GM19043 (cell line): ENCODE measurements around the gene ABHD10.

Experiments used
- ATAC-seq: cut with Tn5 transposase; IDR thresholded peaks from one replicate; pipeline ENCODE4 v1.9.1; 2021; ENCODE audit warnings: low read depth; ENCODE audit not compliant: unreplicated experiment

Gene ABHD10

DNA sequence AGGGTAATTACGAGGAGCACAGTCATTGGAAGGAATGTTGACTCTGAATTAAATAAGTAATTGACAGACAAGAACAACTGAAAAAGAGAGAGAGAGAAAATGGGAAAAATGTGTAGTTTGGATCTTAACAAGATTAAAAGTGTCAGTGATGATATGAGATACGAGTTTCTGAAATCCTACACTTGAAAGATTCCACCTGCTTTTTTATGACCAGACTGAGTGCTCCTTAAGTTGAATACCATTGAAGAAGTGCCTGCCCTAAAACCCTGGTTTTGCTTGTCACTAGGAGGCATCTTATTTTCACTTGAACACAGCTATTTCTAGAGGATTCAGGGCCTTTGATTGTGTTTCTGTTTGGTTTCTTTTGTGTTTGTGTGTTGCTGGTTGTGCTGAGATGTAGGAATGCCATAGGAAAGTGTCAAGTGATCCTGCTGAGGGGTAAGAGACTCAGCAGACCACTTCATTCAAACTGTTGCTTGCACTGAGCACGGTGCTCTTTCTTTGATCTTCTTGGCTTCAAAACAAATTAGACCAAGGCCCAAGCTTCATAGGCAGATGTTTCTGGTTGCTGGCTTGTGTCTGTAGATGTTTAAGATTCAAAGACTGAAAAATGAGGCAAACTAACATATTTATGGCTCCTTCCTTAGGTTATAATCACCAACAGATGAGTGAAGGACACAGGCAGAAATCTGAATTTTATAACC lies 17.2 kb upstream of the ABHD10 start:
- no peak for ATAC-seq

DNA sequence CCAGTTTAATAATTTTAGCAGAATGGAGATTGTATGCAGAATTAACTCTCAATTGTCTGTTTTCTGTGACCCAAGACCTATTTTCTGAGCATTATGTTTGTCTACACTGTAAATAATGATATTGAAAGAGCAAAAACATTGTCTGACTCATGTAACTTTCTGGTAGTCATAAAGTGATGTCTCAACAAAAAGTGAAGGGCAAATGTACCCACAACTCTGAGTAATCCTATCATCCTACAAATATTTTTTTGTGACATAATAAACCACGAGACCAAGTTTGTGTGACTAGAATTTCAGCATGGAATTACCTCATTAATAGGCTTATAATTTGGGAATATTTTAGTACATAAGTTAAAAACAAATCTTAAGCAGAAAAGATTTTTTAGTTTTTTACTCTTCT lies 15.4 kb upstream of the ABHD10 start:
- no peak for ATAC-seq

DNA sequence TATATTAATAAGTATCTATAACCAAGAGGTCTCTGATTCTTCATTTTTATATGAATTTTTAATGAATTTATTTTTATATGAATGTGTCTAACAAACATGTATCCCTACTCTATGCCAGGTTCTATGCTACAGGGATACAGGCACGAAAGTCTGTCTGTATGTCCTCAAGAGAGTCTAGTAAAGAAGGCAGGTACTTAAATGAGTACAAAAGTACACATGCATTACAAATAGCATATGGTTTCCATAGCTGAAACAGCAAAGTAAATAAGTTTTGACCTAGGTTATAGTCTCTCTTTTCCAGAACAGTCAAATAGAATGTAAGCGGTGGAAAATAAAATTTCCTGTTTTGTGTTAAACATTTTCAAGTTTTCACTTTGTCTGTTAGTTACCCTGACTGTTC lies 13.3 kb upstream of the ABHD10 start:
- no peak for ATAC-seq

DNA sequence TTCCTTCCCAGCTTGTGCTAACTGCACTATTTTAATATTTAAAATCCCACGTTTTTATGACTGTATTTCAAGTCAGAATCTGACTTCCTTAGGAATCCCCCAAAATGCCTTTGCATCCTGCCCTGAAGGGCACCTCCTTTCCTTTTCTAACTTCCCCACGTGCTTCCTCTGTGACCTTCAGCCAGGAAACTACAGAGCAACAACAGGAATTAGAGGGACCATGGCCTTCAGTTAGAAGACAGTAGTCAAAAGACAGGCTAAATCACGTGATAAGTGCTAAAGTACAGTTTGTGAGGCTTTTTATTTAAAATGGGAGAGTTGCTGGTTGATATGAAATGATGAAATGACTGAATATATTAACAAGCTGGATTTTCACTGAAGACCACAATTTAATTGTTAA lies 11.8 kb upstream of the ABHD10 start:
- ATAC-seq: no peak

DNA sequence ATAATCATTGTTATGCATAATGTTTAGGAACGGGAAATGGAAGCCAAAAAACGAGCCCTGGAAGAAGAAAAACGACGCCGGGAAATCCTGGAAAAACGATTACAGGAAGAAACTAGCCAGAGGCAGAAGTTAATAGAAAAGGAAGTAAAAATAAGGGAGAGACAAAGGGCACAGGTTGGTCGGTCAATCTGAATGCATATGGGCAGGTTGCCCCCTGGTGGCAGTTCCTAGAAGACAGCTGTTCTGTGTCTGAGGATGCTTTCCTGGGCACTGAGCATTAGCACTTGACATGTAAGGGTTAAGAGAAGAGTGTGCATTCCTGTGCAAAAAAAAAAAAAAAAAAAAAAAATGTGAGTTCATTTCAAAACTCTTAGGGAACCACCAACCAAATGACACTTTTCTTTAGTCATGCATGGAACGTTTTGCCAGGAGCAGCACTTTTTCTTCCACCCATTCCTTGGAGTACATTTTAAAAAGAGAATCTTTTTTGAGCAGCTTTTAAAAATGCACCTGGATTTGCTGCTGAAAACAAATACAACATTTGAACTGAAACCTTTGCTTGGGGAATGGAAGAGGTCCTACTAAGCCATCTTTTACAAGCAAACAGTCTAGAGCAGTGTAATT lies 11.1 kb upstream of the ABHD10 start:
- ATAC-seq: peak; percentile 90

DNA sequence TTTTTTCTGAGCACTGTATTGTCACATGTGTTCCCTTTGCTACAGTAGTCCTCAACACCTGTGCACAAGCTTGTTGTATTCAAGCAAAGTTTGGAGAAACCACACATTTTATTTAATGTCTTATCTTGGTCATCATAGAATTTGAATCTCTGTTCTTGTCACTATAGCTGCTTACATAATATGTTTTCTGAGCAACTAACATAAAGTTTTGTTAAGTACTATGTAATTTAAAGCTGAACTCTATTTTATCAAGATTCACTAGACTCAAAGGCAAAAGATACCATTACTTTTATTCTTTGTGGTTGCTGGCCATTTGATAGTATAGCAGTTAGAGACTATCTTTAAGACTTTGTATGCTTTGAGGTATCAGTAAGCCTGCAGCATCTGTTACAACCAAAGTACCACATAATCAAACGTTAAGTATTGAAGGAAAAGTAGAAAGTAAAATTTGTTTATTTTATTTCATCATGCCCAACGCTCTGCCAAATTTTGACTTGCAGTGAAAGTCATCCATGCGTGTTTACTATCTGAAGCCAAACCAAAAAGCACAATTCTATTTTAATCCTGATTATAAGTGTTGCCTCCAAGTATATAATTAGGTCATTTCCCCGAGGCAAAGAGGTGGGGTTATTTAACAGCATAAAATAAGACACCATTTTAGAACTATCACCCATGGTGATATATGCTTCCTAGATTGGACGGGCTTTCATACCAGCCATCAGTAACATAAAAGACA lies 10.3 kb upstream of the ABHD10 start:
- no peak for ATAC-seq

DNA sequence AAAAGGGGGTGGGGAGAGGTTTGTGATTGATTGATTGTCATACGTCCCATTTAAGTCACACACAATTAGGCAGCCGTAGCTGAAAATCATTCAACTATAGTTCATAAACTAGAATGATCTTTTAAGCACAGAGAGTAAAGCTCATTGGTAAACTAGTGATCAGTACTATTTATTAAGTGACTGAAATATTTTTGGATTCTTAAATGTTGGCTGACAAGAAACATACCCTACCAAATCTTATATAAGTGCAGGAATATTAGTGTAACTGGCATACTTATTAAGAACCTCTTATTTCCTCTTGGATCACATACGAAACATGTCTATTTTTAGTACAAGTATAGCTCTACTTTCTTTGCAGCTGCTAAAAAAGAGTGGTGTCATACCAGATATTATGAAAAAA lies 8.4 kb upstream of the ABHD10 start:
- no peak for ATAC-seq

DNA sequence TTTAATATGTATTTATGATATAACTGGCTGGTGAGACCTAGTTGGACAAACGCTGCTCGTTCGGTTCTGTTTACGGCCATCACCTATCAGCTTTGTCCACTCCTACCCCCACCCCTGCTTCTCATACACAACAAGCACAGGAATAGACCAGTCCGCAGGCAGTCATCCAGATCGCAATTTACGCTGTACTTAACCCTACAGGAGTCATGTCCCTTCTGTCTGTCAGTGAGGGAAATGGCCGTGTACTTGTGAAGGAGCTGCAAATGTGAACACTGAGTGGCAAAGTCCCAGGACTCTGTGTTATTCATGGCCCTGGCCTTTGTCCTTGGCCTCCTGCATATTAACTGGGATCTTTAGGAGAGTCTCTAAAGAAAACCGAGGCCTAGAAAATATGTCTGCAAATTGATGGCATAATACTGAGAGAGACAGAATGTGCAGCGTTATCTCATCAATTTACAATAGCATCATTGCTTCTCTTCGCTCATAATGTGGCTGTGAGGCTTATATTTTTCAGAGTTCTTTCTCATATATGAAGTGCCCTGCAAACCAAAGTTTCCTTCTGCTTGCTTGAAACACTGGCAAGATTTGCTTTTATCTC lies 7.2 kb upstream of the ABHD10 start:
- ATAC-seq: no peak

DNA sequence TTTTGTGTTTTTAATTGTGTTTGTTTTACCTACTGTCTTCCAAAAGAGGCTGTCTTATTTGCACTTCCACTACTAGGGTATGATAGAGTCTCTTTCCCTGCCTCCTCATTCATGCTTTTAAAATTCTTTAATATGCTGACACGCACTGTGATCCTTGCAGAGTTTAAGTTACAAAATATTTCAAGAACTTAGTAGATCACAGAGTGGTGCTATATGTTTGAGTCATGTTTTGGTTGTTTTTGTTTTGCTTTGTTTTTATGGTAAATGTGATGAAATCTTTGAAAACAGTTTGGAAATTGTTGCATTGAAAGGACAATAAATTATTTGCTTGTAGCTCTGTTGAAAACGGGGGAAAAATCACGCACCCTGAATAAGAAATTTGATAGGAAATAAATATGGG lies 5.9 kb upstream of the ABHD10 start:
- ATAC-seq: no peak

DNA sequence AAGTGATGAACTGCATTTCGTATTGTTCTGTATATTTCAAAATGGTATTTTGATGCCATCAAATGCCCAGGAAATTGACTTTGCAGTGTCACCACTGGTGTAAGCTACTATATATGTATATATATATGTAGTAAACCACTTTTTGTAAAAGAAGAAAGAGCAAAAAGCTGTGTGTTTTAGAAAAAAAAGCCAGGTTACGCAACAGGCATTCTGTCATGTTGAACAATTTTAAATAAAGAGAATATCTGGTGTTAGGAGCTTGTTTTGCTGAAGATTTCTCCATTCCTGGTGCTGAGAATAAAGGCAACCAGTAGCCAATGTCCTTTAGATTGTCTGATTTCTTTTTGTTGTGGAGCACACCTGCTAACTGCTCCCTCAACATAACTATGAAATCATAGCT lies 3.7 kb upstream of the ABHD10 start:
- ATAC-seq: no peak

DNA sequence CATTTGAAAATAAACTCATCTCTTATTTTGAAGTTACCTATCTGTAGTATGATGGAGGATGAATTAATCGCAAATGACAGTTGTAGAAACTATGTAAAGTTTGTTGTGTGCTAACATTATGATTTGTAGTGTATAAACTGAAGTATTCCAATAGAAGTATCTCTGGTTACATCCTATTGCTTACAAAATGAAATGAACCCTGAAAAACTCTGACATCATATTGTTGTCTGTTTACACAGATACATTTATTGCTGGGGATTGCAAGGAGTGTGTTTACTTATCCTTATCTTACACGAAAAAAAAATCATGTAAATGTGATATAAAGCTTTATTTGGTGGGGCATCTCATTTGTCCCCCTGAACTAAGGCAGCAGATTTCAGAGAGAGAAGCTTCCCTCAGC lies 2.6 kb upstream of the ABHD10 start:
- no peak for ATAC-seq

DNA sequence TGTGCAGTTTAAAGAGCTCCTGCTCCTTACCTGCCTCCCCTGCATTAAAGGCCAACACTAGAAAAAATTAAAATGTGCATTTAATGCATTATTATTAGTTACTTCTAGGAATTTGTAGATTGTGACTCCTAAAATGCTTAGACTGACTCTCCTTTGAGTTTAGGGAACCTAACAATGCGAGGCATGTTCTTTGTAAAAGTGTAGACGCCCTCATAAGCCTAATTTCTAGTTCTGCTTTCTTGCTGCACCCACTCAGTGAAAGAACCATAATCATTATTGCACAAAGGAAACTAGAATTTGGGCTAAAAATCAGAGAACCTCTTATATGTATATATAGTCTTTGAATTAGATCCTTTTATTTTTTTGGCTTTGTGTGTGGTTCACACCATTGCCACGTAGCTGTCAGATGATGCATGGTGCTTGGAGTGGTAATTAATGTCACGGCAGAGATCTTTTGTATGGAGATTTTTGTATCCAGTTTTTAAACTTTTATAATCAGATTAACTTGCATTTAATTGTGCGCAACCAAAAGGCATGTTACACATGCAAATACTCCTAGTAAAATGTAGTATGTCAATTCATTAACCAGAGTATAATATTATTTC lies 710 bp downstream of the ABHD10 start:
- ATAC-seq: peak; percentile 36

DNA sequence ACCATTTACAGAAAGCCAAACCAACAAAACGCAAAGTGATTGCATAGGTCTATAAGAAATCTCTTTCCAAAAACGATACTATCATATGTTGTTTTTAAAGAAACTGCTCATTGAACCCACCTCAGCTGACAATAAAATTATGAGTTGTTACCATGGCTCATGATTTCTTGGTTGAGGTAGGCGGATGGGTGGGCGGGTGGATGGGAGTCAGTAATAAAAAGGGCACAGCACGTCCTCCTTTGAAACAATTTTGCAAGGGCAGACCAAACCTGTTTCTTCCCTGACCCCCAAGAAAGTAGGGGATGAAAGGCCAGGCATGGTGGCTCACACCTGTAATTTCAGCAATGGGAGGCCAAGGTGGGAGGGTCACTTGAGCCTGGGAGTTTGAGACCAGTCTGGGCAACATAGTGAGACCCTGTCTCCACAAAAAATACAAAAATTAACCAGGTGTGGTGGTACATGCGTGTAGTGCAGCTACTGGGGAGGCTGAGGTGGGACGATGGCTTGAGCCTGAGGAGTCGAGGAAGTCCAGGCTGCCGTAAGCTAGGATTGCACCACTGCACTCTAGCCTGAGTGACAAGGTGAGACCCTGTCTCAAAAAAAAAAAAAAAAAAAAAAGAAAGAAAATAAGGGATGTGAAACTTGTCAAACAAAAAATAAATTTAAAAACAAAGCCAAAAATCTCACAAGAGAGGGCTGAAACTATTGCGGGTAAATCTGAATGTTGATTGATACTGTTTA lies 2.1 kb downstream of the ABHD10 start:
- ATAC-seq: no peak

DNA sequence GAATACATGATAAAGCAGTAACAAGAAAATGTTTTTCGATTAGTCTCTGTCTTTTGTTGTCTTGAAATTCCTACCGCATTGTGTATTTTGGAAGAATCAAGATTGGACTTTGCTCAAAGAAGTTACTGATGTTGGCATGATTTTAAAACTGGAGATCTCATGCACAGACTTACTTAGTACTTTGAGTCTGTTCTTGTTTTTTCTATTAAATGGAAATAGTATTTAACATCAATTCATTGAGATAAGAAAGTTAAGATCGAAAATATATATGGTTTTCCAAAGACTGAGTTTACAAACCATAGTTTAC lies 2.6 kb downstream of the ABHD10 start:
- ATAC-seq: no peak

DNA sequence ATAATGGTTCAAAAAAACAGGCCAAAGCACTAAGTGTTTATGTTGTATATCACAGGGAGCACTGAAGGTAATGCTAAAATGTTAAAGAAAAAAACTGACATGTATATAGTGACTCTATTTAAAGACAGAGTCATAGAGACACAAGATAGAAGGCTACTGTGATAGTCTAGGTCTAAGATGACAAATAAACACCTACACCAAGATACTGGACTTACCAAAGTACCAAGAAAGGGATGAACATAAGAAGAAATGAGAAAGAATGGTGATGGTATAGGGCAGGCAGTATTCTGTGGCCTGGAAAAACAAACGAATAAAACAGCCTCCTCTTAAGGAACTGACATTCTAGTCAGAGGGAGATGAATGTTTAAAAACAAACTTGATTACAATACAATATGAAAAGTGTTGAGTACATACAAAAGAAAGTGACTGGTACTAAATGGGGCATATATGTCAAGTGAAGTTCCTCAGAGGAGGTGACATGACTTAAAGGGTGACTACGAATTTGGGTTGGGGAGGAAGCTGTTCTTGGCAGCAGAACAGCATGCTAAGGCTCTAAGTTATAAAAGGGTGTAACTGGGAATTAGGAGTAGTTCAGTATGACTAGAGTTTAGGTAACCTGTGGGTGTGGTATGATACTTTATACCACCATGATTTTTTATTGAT lies 5.9 kb downstream of the ABHD10 start:
- ATAC-seq: no peak

DNA sequence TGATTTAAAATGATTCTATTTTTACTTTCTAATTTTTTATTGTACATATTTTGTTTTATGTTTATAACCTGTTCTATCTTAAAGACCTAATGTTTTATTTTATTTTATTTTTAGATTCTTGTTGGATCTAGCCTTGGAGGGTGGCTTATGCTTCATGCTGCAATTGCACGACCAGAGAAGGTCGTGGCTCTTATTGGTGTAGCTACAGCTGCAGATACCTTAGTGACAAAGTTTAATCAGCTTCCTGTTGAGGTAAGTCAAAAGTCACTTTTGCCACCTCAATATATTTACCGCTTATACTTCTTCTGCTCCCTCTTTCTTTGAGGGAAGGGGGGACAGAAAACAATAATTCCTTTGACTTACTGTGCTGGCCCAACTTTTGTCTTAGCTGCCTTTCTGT lies 8.0 kb downstream of the ABHD10 start:
- ATAC-seq: no peak

DNA sequence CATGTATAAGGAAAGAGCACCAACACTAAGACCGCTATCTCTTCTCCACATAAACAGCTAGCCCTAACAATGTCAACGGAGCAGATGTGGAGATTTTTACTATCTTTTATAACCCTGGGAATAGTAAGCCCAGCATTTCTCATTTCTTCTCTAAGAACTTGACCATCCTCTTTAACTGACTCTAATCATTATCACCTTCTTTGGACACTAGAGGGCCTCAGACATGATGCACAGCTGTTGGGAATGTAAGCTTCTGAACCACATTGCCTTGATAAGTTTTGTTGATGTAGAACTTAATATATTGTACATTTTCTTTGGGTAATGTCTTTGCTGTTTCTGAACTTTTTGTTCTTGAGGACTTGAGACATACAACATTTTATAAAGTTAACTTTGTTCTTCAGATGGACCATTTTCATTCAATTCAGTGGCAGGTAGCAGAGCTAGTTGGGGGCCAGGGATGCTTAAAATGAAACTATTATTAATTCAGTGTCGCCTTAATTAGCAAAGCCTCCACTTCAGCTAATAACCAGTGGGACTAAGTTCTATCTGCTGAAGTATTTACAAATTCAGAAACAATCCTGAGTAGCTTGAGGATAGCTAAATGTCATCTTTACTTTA lies 10.3 kb downstream of the ABHD10 start:
- ATAC-seq: peak; percentile 91

DNA sequence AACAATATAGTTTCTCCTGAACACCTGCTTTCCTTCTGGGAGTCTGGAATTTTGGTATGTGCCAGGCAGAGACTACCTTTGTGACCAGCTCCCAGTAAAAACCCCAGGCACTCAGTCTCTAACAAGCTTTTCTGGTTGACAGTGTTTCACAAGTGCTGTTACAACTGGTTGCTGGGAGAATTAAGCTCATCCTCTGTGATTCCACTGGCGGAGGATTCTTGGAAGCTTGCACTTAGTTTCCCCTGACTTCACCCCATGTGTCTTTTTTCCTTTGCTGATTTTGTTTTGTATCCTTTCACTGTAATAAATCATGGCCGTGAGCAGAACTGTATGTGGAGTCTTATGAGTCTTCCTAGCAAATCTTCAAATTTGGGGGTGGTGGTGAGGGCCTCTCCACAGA lies 14.2 kb downstream of the ABHD10 start:
- no peak for ATAC-seq

DNA sequence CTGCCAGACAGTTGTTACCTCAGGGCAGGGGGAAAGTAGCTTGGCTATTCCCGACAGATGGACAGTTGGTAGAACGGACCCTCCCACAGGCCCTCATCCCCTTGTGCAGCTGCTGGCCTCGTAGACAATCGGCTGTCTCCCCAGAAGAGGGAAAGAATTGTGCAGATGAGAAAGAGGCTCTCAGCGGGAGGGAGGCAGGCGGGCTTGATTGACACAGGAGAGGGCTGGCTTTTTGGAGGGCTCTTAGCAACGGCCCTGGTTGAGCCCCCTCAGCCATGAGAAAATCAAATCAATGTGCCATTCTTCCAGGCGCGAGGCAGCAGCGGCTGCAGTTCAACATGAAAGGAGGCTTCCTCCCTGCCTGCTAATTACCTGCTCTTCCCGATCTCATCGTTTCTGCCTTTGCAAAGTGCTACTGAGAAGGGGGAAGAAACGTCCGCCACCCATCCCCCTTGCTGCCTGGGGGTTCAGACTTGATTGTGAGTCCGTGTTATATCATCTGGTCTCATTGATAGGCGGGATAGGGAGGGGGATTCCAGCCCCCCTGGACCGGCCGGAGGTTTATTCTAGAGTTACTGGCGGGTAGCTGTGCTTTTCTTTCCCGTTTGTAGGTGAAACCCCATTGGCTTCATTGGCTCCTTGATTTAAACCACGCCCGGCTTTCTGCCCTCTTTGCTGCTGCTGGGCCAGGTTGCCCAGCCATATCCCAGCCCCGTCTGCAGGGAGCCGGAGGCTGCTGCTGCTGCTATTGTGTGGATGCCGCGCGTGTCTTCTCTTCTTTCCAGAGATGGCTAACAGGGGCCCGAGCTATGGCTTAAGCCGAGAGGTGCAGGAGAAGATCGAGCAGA lies 20.0 kb downstream of the ABHD10 start, which contains the start of gene TAGLN3:
TAGLN3 (plus strand) TSS at position 287 of the 848 bp plus-strand sequence; CDS start at position 788, 501 bp downstream.
- no peak for ATAC-seq
